Liver (tissue), 3 donors: ENCODE measurements around the gene GPR87.

Experiments used
- EGR1 ChIP-seq, 2 donors: IDR thresholded peaks; 2 replicates each; pipeline ENCODE4 v1.6.1; 2016 to 2018; ENCODE audit warnings: antibody characterized with exemption in 2 of 2, low read depth in 2 of 2
- GABPA ChIP-seq, 2 donors: IDR thresholded peaks in 1 of 2; conservative IDR thresholded peaks in 1 of 2; 2 replicates each; pipeline ENCODE4 v1.6.1; 2016; ENCODE audit warnings: antibody characterized with exemption in 2 of 2, mild to moderate bottlenecking in 1 of 2, moderate library complexity in 1 of 2
- RAD21 ChIP-seq, 2 donors: IDR thresholded peaks; 2 replicates each; pipeline ENCODE4 v1.6.1; 2016; ENCODE audit warnings: antibody characterized with exemption in 2 of 2, mild to moderate bottlenecking in 2 of 2
- TAF1 ChIP-seq: conservative IDR thresholded peaks from 2 replicates; pipeline ENCODE4 v1.6.1; 2016; ENCODE audit warnings: antibody characterized with exemption, mild to moderate bottlenecking
- YY1 ChIP-seq: IDR thresholded peaks from 2 replicates; pipeline ENCODE4 v1.6.1; 2016; ENCODE audit warnings: antibody characterized with exemption, mild to moderate bottlenecking
- TF ChIP-seq, protein P1 (sequence below): fragments of 150-350 bp; IDR thresholded peaks from 2 replicates; pipeline ENCODE4 v1.5.1; 2017; ENCODE audit warnings: improper control_type of control experiment, low read depth, low read length; ENCODE audit not compliant: missing input control
- TF ChIP-seq, protein P2 (sequence below): IDR thresholded peaks from 2 replicates; pipeline ENCODE4 v1.6.1; 2016; ENCODE audit warnings: antibody characterized with exemption, mild to moderate bottlenecking
- donor health status: healthy.
- donor health status: healthy.

DNA sequence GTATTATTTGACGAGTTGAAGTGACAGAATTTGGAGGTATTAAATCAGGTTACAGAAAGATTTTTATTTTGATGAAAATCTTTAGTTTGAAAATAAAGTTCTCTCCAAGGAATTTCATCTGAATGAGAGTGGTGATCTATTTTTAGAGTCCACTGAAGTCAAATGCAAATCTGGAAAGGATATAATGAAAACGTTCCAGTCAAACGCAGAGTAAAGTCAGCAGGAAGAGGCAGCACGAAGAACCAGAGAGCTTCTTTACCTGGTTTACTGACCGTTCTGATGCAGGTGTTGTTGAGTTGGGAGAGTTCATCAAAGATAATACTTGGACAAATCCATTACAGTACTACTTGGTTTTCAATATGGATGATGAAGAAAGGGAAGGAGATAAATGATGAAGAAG is 47.0 kb downstream of the GPR87 start:
- TF ChIP-seq TAF1 (no peak), EGR1 (IDR thresholded peaks at IDR 0.05; ENCODE audit: low read depth in 2 of 2) (no peak), RAD21 (IDR thresholded peaks at IDR 0.05) (no peak), YY1 (no peak), GABPA (IDR thresholded peaks at IDR 0.05 in 1 of 2, conservative IDR thresholded peaks at IDR 0.05 in 1 of 2) (no peak)
- TF ChIP-seq, protein P1, sequence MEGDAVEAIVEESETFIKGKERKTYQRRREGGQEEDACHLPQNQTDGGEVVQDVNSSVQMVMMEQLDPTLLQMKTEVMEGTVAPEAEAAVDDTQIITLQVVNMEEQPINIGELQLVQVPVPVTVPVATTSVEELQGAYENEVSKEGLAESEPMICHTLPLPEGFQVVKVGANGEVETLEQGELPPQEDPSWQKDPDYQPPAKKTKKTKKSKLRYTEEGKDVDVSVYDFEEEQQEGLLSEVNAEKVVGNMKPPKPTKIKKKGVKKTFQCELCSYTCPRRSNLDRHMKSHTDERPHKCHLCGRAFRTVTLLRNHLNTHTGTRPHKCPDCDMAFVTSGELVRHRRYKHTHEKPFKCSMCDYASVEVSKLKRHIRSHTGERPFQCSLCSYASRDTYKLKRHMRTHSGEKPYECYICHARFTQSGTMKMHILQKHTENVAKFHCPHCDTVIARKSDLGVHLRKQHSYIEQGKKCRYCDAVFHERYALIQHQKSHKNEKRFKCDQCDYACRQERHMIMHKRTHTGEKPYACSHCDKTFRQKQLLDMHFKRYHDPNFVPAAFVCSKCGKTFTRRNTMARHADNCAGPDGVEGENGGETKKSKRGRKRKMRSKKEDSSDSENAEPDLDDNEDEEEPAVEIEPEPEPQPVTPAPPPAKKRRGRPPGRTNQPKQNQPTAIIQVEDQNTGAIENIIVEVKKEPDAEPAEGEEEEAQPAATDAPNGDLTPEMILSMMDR = no peak
- TF ChIP-seq, protein P2, sequence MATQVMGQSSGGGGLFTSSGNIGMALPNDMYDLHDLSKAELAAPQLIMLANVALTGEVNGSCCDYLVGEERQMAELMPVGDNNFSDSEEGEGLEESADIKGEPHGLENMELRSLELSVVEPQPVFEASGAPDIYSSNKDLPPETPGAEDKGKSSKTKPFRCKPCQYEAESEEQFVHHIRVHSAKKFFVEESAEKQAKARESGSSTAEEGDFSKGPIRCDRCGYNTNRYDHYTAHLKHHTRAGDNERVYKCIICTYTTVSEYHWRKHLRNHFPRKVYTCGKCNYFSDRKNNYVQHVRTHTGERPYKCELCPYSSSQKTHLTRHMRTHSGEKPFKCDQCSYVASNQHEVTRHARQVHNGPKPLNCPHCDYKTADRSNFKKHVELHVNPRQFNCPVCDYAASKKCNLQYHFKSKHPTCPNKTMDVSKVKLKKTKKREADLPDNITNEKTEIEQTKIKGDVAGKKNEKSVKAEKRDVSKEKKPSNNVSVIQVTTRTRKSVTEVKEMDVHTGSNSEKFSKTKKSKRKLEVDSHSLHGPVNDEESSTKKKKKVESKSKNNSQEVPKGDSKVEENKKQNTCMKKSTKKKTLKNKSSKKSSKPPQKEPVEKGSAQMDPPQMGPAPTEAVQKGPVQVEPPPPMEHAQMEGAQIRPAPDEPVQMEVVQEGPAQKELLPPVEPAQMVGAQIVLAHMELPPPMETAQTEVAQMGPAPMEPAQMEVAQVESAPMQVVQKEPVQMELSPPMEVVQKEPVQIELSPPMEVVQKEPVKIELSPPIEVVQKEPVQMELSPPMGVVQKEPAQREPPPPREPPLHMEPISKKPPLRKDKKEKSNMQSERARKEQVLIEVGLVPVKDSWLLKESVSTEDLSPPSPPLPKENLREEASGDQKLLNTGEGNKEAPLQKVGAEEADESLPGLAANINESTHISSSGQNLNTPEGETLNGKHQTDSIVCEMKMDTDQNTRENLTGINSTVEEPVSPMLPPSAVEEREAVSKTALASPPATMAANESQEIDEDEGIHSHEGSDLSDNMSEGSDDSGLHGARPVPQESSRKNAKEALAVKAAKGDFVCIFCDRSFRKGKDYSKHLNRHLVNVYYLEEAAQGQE = no peak
